HG03442 (cell line): ENCODE measurements around the gene DAAM2.

Source experiments
- ATAC-seq: cut with Tn5 transposase; IDR thresholded peaks from one replicate; pipeline ENCODE4 v1.9.1; 2021; ENCODE audit warnings: mild to moderate bottlenecking, moderate library complexity; ENCODE audit not compliant: unreplicated experiment

The DAAM2 gene

DNA sequence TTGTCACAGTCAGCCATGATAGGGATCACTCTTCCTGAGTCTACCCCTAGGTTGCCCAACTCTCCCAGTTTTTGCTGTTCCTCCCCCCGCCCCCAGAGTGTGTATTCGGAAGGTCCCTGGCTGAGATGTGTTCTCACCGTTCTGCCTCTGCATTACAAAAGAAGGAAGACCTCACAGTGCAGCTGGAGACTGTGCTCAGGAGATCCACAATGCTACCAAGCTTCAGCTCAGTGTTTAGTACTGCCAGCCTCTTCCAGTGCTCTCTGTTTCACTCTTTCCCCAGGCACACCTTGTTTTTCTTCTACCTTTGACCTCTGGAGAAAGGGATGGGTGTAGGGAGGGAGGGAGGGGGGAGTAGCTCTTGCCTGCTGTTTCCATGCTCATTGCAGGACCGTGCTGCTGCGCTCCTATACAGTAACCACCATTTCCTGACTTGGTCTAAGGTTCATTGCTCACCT, 155.5 kb downstream of the DAAM2 start:
- ATAC-seq, result no peak

DNA sequence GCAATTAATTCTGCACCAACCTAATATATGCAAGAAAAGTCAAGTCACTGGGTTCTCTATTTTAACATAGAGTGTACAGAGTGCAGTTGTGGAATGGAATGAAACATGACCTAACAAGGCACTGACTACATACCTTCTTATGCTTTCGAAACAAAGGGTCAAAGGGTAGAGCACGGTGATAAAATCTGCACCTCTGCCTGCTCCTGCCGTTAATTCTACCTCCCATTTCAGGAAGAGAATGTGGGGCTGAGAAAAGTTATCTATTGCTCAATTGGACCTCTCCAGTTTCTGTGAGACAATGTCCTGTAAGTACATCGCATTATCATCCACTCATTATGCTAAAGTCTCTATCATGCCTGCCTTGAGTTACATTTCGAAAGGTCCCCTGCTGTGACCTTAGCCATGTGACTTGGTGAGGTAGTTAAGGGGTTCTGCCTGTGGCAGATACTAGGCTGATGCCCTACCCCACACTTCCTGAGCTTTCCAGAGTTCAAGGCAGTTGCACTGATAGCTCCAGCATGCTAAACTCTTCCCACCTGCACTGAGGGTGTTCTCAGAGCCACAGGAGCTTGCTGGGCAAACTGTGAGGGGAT, 156.1 kb downstream of the DAAM2 start:
- ATAC-seq, result no peak

- ATAC-seq, result no peak
Observed at GRCh38 chr6:39950125-39950720, 158.0 kb downstream of the DAAM2 start.

- no peak for ATAC-seq
Observed at GRCh38 chr6:39951191-39951590, 159.0 kb downstream of the DAAM2 start.

DNA sequence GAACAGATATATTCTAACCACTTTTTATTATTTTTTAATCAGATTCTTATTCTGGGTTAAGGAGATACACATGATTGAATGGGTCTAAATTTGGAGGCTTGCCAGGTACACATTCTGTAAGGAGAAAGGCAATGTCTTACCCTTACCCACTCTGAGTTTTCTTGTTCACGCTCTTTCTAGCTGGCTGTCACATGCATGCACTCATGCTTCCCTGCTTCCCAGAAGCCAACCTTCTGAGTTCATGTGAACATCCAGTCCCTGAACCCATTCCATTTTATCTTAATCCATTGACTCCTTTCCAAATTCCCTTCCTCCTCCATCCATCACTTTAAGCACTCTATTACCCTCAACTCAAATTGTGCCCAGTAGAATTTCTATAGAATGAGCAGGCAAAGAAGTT, 159.5 kb downstream of the DAAM2 start:
- ATAC-seq, result no peak

GRCh38 chr6:39952167-39952566, 160.0 kb downstream of the DAAM2 start:
- ATAC-seq, result no peak

DNA sequence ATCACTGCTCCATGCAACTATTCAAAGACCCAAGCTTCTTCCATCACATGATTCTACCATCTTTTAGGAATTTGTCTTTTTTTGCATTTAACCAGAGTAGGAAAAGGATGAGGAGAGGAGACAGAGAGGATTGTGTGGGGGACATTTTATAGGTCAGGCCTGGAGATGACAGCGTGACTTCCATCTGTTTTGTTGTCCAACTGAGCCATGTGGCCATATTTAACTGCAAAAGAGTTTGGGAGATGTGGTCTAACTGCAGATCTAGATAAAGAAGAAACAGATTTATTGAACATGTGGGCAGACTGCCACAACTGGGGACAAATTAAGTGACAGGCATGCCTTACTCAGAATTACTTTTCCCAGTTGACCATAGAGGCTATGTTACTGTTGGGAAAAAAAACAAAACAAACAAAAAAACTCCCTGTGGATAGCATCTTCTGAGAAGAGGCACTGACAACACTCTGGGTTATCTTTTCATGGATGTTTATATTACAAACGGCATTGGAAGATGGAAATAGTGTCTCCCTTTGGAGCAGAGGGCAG, 161.0 kb downstream of the DAAM2 start:
- ATAC-seq, result no peak
